Stomach (tissue), 9 donors: ENCODE data around the gene SPIC. TPM values are rescaled to one million over a fixed set of nuclear protein-coding genes. Genes with fewer than 3 reads are reported as not detected.
"Not testable (repeated sequence)": the region's sequence is repeated elsewhere in the genome, so short reads cannot be mapped to it uniquely, and the experiment has no call there.

Experiments used
- DNase-seq, 2 donors: peaks; one replicate each; pipeline versions ENCODE4 v3.0.0 to v3.0.0-alpha.2; 2013 to 2019
- H3K27ac ChIP-seq, 5 donors: fragments of 200-600 bp in 4 of 5; sonication (generic) in 4 of 5; one replicate each; pipeline ENCODE4 v1.5.1; 2013 to 2019; ENCODE audit warnings: mild to moderate bottlenecking in 1 of 5, moderate library complexity in 1 of 5
- H3K27me3 ChIP-seq, 3 donors: fragments of 200-600 bp; sonication (generic); one replicate each; pipeline ENCODE4 v1.5.1; 2017 to 2019; ENCODE audit warnings: mixed run types in 1 of 3
- H3K36me3 ChIP-seq, 4 donors: fragments of 200-600 bp; sonication (generic); 1 replicate in 3 of 4; 2 replicates in 1 of 4; pipeline ENCODE4 v1.5.1; 2016 to 2019
- H3K4me1 ChIP-seq, 4 donors: fragments of 200-600 bp; sonication (generic); one replicate each; pipeline ENCODE4 v1.5.1; 2016 to 2019
- H3K4me3 ChIP-seq, 4 donors: fragments of 200-600 bp; sonication (generic) in 3 of 4; one replicate each; pipeline ENCODE4 v1.5.1; 2016 to 2019; ENCODE audit warnings: mild to moderate bottlenecking in 1 of 4
- H3K9me3 ChIP-seq, 4 donors: fragments of 200-600 bp; sonication (generic); one replicate each; pipeline ENCODE4 v1.5.1; 2016 to 2019
- EP300 ChIP-seq: sonication (generic); formaldehyde crosslinking; IDR thresholded peaks from one replicate; pipeline ENCODE4 v1.6.1; 2017; ENCODE audit warnings: antibody characterized with exemption
- POLR2A ChIP-seq, 4 donors: fragments of 450-650 bp; IDR thresholded peaks; one replicate each; pipeline ENCODE4 v1.6.1; 2016; ENCODE audit warnings: antibody characterized with exemption in 4 of 4, control low read depth in 2 of 4, mild to moderate bottlenecking in 1 of 4, moderate library complexity in 1 of 4
- POLR2AphosphoS5 ChIP-seq, 3 donors: sonication (generic); formaldehyde crosslinking; IDR thresholded peaks; one replicate each; pipeline ENCODE4 v1.6.1; 2016; ENCODE audit warnings: antibody characterized with exemption in 3 of 3
- WGBS, 5 donors: extraction: QIAGEN DNeasy Blood & Tissue Kit in 3 of 5; methylation state at CpG; one replicate each; pipeline versions ENCODE4 v1.1.5 to v1.1.7; 2013 to 2018; 5-methylcytosine and 5-hydroxymethylcytosine counted together
- intact Hi-C: fragments of 100-400 bp; cut with DNase I; formaldehyde crosslinking; loops from one replicate; pipeline ENCODE4 v1.15.1; 2023; ENCODE audit warnings: low total_unique reads
- polyA plus RNA-seq, 3 donors: library from polyadenylated mRNA; stranded (reverse); fragments of 200-250 nt; gene quantifications; one replicate each; pipeline ENCODE4 v1.2.3, GENCODE V29; 2013
- total RNA-seq, 5 donors: library from RNA; depleted of rRNA; stranded (reverse); fragments of >200 nt; gene quantifications; one replicate each; pipeline versions ENCODE4 v1.1.0 to v1.2.3, GENCODE V29; 2014 to 2016
- TF ChIP-seq, protein P1 (sequence below), 7 experiments: fragments of 450-650 bp in 4 of 7; fragments of 200-600 bp in 3 of 7; sonication (generic) in 3 of 7; IDR thresholded peaks; one replicate each; pipeline ENCODE4 v1.5.1; 2016 to 2019; ENCODE audit warnings: antibody characterized with exemption in 7 of 7, control low read depth in 2 of 7, mild to moderate bottlenecking in 1 of 7
- donor health status: healthy with polysubstance abuse.
- donor health status: Bipolar disorder and iron deficiency.
- donor health status: healthy.

The SPIC gene
- total and polyA plus RNA-seq, 8 donors: 0.18 to 2.0 (median 0.58) TPM; not detected in 5

GRCh38 chr12:101441461-101442224, 33.5 kb upstream of the SPIC start:
- DNase-seq: no peak
- Histone ChIP-seq H3K36me3 (no peaks in the 10 kb centered on the region), H3K4me3 (no peak overlapping the region), H3K27ac (no peak overlapping the region), H3K4me1 (no peaks in the 10 kb centered on the region), H3K27me3 (no peaks in the 10 kb centered on the region), H3K9me3 (no peaks in the 10 kb centered on the region)
- TF ChIP-seq EP300 (no peak), POLR2AphosphoS5 (IDR thresholded peaks at IDR 0.05) (no peak), POLR2A (IDR thresholded peaks at IDR 0.05) (no peak)
- TF ChIP-seq, protein P1, sequence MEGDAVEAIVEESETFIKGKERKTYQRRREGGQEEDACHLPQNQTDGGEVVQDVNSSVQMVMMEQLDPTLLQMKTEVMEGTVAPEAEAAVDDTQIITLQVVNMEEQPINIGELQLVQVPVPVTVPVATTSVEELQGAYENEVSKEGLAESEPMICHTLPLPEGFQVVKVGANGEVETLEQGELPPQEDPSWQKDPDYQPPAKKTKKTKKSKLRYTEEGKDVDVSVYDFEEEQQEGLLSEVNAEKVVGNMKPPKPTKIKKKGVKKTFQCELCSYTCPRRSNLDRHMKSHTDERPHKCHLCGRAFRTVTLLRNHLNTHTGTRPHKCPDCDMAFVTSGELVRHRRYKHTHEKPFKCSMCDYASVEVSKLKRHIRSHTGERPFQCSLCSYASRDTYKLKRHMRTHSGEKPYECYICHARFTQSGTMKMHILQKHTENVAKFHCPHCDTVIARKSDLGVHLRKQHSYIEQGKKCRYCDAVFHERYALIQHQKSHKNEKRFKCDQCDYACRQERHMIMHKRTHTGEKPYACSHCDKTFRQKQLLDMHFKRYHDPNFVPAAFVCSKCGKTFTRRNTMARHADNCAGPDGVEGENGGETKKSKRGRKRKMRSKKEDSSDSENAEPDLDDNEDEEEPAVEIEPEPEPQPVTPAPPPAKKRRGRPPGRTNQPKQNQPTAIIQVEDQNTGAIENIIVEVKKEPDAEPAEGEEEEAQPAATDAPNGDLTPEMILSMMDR (IDR thresholded peaks at IDR 0.05): no peak
- intact Hi-C loops: no loop called here

DNA sequence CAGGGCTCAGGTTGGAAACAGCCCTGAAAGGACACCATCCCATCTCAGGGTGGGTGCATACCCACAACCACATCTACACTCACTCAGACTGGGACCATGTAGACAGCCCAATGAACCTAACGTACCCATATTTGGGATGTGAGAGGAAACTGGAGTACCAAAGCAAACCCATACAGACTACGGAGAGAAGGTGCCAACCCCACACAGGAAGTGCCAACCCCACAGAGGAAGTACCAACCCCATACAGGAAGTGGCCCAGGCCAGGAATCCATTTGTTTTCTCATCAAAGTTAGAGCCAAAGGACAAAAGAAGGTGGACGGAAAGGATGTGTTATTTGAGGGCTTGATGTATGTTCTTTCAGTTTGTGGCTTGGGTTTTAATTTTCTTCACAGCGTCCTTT, 19.5 kb upstream of the SPIC start:
- Histone ChIP-seq H3K4me3 (no peak overlapping the region), H3K36me3 (no peaks in the 10 kb centered on the region), H3K27ac (no peak overlapping the region), H3K9me3 (no peaks in the 10 kb centered on the region), H3K4me1 (peaks cover 0 to 11% (median 4%) of the 10 kb centered on the region in 4 donors), H3K27me3 (no peaks in the 10 kb centered on the region)
- TF ChIP-seq, protein P1 (IDR thresholded peaks at IDR 0.05): no peak
- no peak for TF ChIP-seq POLR2AphosphoS5 (IDR thresholded peaks at IDR 0.05)
- TF ChIP-seq EP300: no peak
- TF ChIP-seq POLR2A (IDR thresholded peaks at IDR 0.05): no peak
- intact Hi-C loops: no loop called here
- WGBS, 5 donors: 70 to 87% (median 78%) methylated on average over 4 of the region's 4 CpGs
- no peak for DNase-seq

GRCh38 chr12:101459642-101460346, 15.3 kb upstream of the SPIC start:
- Histone ChIP-seq H3K27me3 (no peaks in the 10 kb centered on the region), H3K4me1 (peaks cover 0 to 13% (median 4%) of the 10 kb centered on the region in 4 donors), H3K36me3 (no peaks in the 10 kb centered on the region), H3K27ac (peak overlapping the region in 1 of 5 donors; percentile 47), H3K9me3 (no peaks in the 10 kb centered on the region), H3K4me3 (no peak overlapping the region)
- WGBS, 5 donors: 10 to 18% (median 15%) methylated on average over 4 of the region's 4 CpGs
- DNase-seq: peak; percentile 34 to 46
- intact Hi-C loops: no loop called here
- TF ChIP-seq POLR2AphosphoS5 (IDR thresholded peaks at IDR 0.05): peak in 1 of 3 donors; percentile 29
- no peak for TF ChIP-seq EP300
- TF ChIP-seq POLR2A (IDR thresholded peaks at IDR 0.05): no peak

DNA sequence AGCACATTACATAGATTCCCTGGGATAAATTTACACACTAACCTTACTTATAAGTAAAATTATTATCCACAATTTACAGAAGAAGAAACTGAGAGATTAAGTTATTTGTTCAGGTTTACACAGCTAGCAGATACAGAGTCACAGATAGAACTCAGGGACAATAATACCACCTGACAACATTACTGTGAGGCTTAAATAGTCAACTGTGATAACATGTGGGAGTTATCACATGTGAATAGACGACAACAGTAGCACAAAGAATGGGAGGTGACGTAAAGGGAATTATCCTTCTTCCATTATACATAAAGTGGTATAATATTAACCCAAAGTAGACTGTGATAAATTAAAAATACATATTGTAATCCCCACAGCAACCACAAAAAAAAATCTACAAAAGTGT, 6.2 kb upstream of the SPIC start:
- 18 to 48% (median 32%) methylated on average over 2 of the region's 2 CpGs for WGBS, 5 donors
- Histone ChIP-seq H3K27me3 (no peaks in the 10 kb centered on the region), H3K36me3 (no peaks in the 10 kb centered on the region), H3K27ac (no peak overlapping the region), H3K9me3 (no peaks in the 10 kb centered on the region), H3K4me1 (no peaks in the 10 kb centered on the region), H3K4me3 (no peak overlapping the region)
- DNase-seq: no peak
- intact Hi-C loops: no loop called here
- TF ChIP-seq, protein P1 (IDR thresholded peaks at IDR 0.05): no peak
- TF ChIP-seq POLR2AphosphoS5 (IDR thresholded peaks at IDR 0.05) (no peak), POLR2A (IDR thresholded peaks at IDR 0.05) (no peak), EP300 (no peak)

DNA sequence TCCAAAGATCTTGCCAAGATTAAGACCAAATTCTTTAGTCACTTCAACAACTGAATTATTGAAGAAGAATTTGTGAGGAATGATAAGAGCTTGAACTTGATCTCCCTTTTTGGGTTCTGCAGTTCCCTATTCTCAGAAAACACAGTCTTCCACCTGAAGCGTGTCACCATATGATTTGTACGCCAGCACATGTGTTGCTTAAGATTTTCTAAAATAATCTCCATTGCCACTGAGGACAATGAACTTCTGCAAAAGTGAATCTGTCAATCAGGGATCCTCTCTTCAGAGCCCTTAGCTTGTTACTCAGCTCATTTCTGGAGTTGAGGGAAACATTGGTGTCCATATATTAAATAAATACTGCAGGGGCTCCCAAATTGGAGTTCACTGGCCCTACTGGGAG, 4.2 kb upstream of the SPIC start:
- Histone ChIP-seq H3K27ac (no peak overlapping the region), H3K36me3 (no peaks in the 10 kb centered on the region), H3K4me1 (no peaks in the 10 kb centered on the region), H3K9me3 (no peaks in the 10 kb centered on the region), H3K27me3 (no peaks in the 10 kb centered on the region), H3K4me3 (no peak overlapping the region)
- intact Hi-C loops: no loop called here
- 81 to 100% (median 95%) methylated on average over 2 of the region's 2 CpGs for WGBS, 5 donors
- DNase-seq: no peak
- TF ChIP-seq EP300 (no peak), POLR2AphosphoS5 (IDR thresholded peaks at IDR 0.05) (no peak), POLR2A (IDR thresholded peaks at IDR 0.05) (no peak)
- TF ChIP-seq, protein P1 (IDR thresholded peaks at IDR 0.05): no peak

GRCh38 chr12:101471878-101472277, 3.3 kb upstream of the SPIC start:
- WGBS, 5 donors: 93 to 98% (median 95%) methylated on average over 5 of the region's 5 CpGs
- H3K27me3 ChIP-seq, H3K36me3 ChIP-seq, intact Hi-C loops, H3K27ac ChIP-seq, H3K4me3 ChIP-seq, DNase-seq, H3K4me1 ChIP-seq, H3K9me3 ChIP-seq: not testable (repeated sequence)
